AG04449 (cell line): Measurements from ENCODE around the gene FCRL3.
"Not testable (repeated sequence)": the region's sequence is repeated elsewhere in the genome, so short reads cannot be mapped to it uniquely, and the experiment has no call there.

Experiments used
- CTCF ChIA-PET: fragments of 350-600 bp; formaldehyde crosslinking; extraction: SDS; loops from one replicate; lab custom pipeline; 2021; ENCODE audit warnings: antibody characterized with exemption; lab: Yijun Ruan, JAX
- POLR2A ChIA-PET: fragments of 400-600, 350-600 bp; formaldehyde crosslinking; extraction: SDS; loops from one replicate; lab custom pipeline; 2020; ENCODE audit warnings: antibody characterized with exemption, inconsistent platforms; lab: Yijun Ruan, JAX
- DNase-seq: peaks from one replicate; pipeline ENCODE4 v3.0.0-alpha.2; 2010; ENCODE audit warnings: low read depth, low spot score
- H3K4me3 ChIP-seq: 2 replicates; pipeline ENCODE4 v1.5.1; 2011; ENCODE audit warnings: low read depth, mild to moderate bottlenecking, control low read depth, low read length
- CTCF ChIP-seq: IDR thresholded peaks from one replicate; pipeline ENCODE4 v1.5.1; 2011; ENCODE audit warnings: mild to moderate bottlenecking, moderate library complexity, low read length, control low read depth, inconsistent platforms; ENCODE audit not compliant: insufficient read depth; ENCODE audit errors: missing control alignments

FCRL3 gene

GRCh38 chr1:157700732-157701131, at the start of gene FCRL3:
Gene FCRL3, minus strand, starts transcription at chr1:157700769. Its CDS starts 280 bp downstream, at chr1:157700489.
- no peak for DNase-seq
- H3K4me3 ChIP-seq: no peak within 1 kb of the TSS
- no peak for TF ChIP-seq CTCF
- CTCF ChIA-PET: interaction anchor here (1.5 kb wide), 1 partner anchor 9 kb away, joined by 4 read pairs; no protein-coding TSS in a partner anchor
- POLR2A ChIA-PET: no interaction called here

GRCh38 chr1:157748262-157748817, 47.8 kb upstream of the FCRL3 start:
- CTCF ChIA-PET: no interaction called here
- TF ChIP-seq CTCF: no peak
- POLR2A ChIA-PET: no interaction called here

GRCh38 chr1:157739229-157739901, 38.8 kb upstream of the FCRL3 start:
- H3K4me3 ChIP-seq: no peak overlapping the region
- ChIA-PET POLR2A (no interaction called here), CTCF (no interaction called here)
- TF ChIP-seq CTCF: no peak
- DNase-seq: no peak

More at GRCh38 chr1:157748262-157748817, 47.8 kb upstream of the FCRL3 start:
- no peak overlapping the region for H3K4me3 ChIP-seq
- DNase-seq: no peak

- CTCF ChIA-PET: interaction anchor here (1.1 kb wide), 1 partner anchor 37 kb away, joined by 3 read pairs; no protein-coding TSS in a partner anchor
- H3K4me3 ChIP-seq, DNase-seq, POLR2A ChIA-PET: not testable (repeated sequence)
These were observed 35.4 kb upstream of the FCRL3 start for GRCh38 chr1:157735991-157736390.

- DNase-seq: no peak
- POLR2A ChIA-PET: no interaction called here
- TF ChIP-seq CTCF: no peak
- H3K4me3 ChIP-seq: no peak overlapping the region
- CTCF ChIA-PET: no interaction called here
These were observed 33.8 kb upstream of the FCRL3 start for GRCh38 chr1:157734321-157734720.

GRCh38 chr1:157732755-157733154, 32.2 kb upstream of the FCRL3 start:
- no peak overlapping the region for H3K4me3 ChIP-seq
- CTCF ChIA-PET: no interaction called here
- no peak for TF ChIP-seq CTCF
- no peak for DNase-seq
- POLR2A ChIA-PET: no interaction called here
